HepG2 (cell line): ENCODE results near the gene STUM. TPM values are rescaled to one million over a fixed set of nuclear protein-coding genes. Genes with fewer than 3 reads are reported as not detected.
A peak's percentile ranks its signal among the peaks of the same experiment; 100 is the strongest.

ENCODE experiments used
- ATAC-seq: fragments of 200-7000 bp; cut with Tn5 transposase; 3 replicates; pipeline ENCODE4 v1.9.1; 2020; ENCODE audit warnings: mild to moderate bottlenecking, moderate library complexity
- BruUV-seq: library from RNA; stranded (reverse); fragments of 400-500 nt; replicated peaks from 2 replicates; lab custom pipeline; 2021; lab: Mats Ljungman, UMichigan
- CTCF ChIA-PET: fragments of 300-600 bp; formaldehyde crosslinking; extraction: SDS; loops from one replicate; lab custom pipeline; 2021; ENCODE audit warnings: low total read pairs, inconsistent platforms, low intra/inter-chr PET ratio; lab: Yijun Ruan, JAX
- POLR2A ChIA-PET: fragments of 350-600 bp; sonication (Branson Sonifier 250); formaldehyde crosslinking; loops from one replicate; lab custom pipeline; 2020; ENCODE audit warnings: antibody characterized with exemption, inconsistent platforms; lab: Yijun Ruan, JAX
- DNase-seq: peaks from one replicate; pipeline ENCODE4 v3.0.0-alpha.2; 2015; ENCODE audit warnings: low spot score
- FAIRE-seq: peaks from 3 replicates; lab custom pipeline; 2011; peaks lifted over from hg19 to GRCh38; lab: Jason Lieb, UNC
- H2AFZ ChIP-seq: one replicate; pipeline ENCODE4 v1.6.1; 2011; ENCODE audit warnings: low read length, inconsistent platforms
- H3K27ac ChIP-seq: fragments of 300-600 bp; 3 replicates; pipeline ENCODE4 v1.8.0; 2011; ENCODE audit warnings: mixed run types, mild to moderate bottlenecking, mixed read lengths, low read length, inconsistent platforms; ENCODE audit not compliant: insufficient read depth; ENCODE audit errors: extremely low read length
- H3K27me3 ChIP-seq, 2 experiments: fragments of 200-600 bp in 1 of 2; 2 replicates in 1 of 2; 3 replicates in 1 of 2; pipeline versions ENCODE4 v1.6.0 to v1.8.0; 2011; ENCODE audit warnings: low read length in 2 of 2, mild to moderate bottlenecking in 2 of 2, moderate library complexity in 2 of 2, inconsistent platforms in 1 of 2; ENCODE audit not compliant: insufficient read depth in 2 of 2, control insufficient read depth in 1 of 2
- H3K36me3 ChIP-seq, 2 experiments: fragments of 200-600 bp in 1 of 2; replicated peaks in 1 of 2; 2 replicates in 1 of 2; 3 replicates in 1 of 2; pipeline versions ENCODE4 v1.5.1 to v1.8.0; 2011; ENCODE audit warnings: low read length in 2 of 2, inconsistent platforms in 1 of 2; ENCODE audit not compliant: insufficient read depth in 2 of 2, control insufficient read depth in 1 of 2
- H3K4me1 ChIP-seq: 2 replicates; pipeline ENCODE4 v1.5.1; 2012; ENCODE audit warnings: low read length, inconsistent platforms; ENCODE audit not compliant: insufficient read depth
- H3K4me2 ChIP-seq: 2 replicates; pipeline ENCODE4 v1.6.0; 2011; ENCODE audit warnings: low read depth, low read length, inconsistent platforms
- H3K4me3 ChIP-seq, 3 experiments: fragments of 200-600 bp in 1 of 3; sonication (generic), shearing (Covaris generic) in 1 of 3; replicated peaks in 1 of 3; 2 replicates each; pipeline ENCODE4 v1.5.1; 2011 to 2016; ENCODE audit warnings: low read length in 3 of 3, inconsistent platforms in 2 of 3, low read depth in 2 of 3, mild to moderate bottlenecking in 2 of 3, control low read depth in 1 of 3, mixed read lengths in 1 of 3; ENCODE audit not compliant: insufficient read depth in 1 of 3
- H3K79me2 ChIP-seq: one replicate; pipeline ENCODE4 v1.6.1; 2011; ENCODE audit warnings: low read length, inconsistent platforms; ENCODE audit not compliant: insufficient read depth
- H3K9ac ChIP-seq: 2 replicates; pipeline ENCODE4 v1.6.0; 2011; ENCODE audit warnings: mild to moderate bottlenecking, low read depth, low read length, inconsistent platforms; ENCODE audit not compliant: insufficient read depth
- H3K9me3 ChIP-seq: 2 replicates; pipeline ENCODE4 v1.5.1; 2012; ENCODE audit warnings: mild to moderate bottlenecking, low read length
- H4K20me1 ChIP-seq: 2 replicates; pipeline ENCODE4 v1.6.0; 2011; ENCODE audit warnings: inconsistent platforms, mild to moderate bottlenecking, low read length, moderate library complexity; ENCODE audit not compliant: insufficient read depth
- BATF2 ChIP-seq: sonication (generic); formaldehyde crosslinking; IDR thresholded peaks from 2 replicates; pipeline ENCODE4 v1.8.0; 2022; ENCODE audit warnings: mild to moderate bottlenecking, missing genetic modification reagents, moderate library complexity
- DMTF1 ChIP-seq: sonication (generic); formaldehyde crosslinking; IDR thresholded peaks from 2 replicates; pipeline ENCODE4 v1.4.0; 2020; ENCODE audit warnings: mild to moderate bottlenecking, missing genetic modification reagents
- HDAC1 ChIP-seq: sonication (generic); formaldehyde crosslinking; IDR thresholded peaks from 2 replicates; pipeline ENCODE4 v1.5.1; 2020; ENCODE audit warnings: mild to moderate bottlenecking, missing genetic modification reagents
- MED1 ChIP-seq: sonication (generic); formaldehyde crosslinking; IDR thresholded peaks from 2 replicates; pipeline ENCODE4 v1.4.0; 2020; ENCODE audit warnings: missing genetic modification reagents
- MTF1 ChIP-seq: sonication (generic); formaldehyde crosslinking; IDR thresholded peaks from 2 replicates; pipeline ENCODE4 v1.5.0; 2020; ENCODE audit warnings: missing genetic modification reagents
- NCOA1 ChIP-seq: sonication (generic); formaldehyde crosslinking; IDR thresholded peaks from 2 replicates; pipeline ENCODE4 v1.9.0; 2021; ENCODE audit warnings: missing genetic modification reagents
- NR2C2 ChIP-seq: sonication (generic); formaldehyde crosslinking; IDR thresholded peaks from 2 replicates; pipeline ENCODE4 v1.4.0; 2020; ENCODE audit warnings: missing genetic modification reagents, mild to moderate bottlenecking, moderate library complexity, borderline replicate concordance
- NR2F6 ChIP-seq, 2 experiments: IDR thresholded peaks; 2 replicates each; pipeline ENCODE4 v1.6.1; 2016; ENCODE audit warnings: antibody characterized with exemption in 1 of 2, mild to moderate bottlenecking in 1 of 2
- PRDM15 ChIP-seq: sonication (generic); formaldehyde crosslinking; IDR thresholded peaks from 2 replicates; pipeline ENCODE4 v1.4.0; 2020; ENCODE audit warnings: missing genetic modification reagents
- SIX1 ChIP-seq: sonication (generic); formaldehyde crosslinking; IDR thresholded peaks from 2 replicates; pipeline ENCODE4 v1.4.0; 2020; ENCODE audit warnings: missing genetic modification reagents, borderline replicate concordance
- ZBTB43 ChIP-seq: sonication (generic); formaldehyde crosslinking; conservative IDR thresholded peaks from 2 replicates; pipeline ENCODE4 v1.4.0; 2020; ENCODE audit warnings: missing genetic modification reagents
- ZC3H13 ChIP-seq: sonication (generic); formaldehyde crosslinking; IDR thresholded peaks from 2 replicates; pipeline ENCODE4 v1.8.1; 2023; ENCODE audit warnings: mild to moderate bottlenecking, missing genetic modification reagents, moderate library complexity
- ZNF644 ChIP-seq: IDR thresholded peaks from 2 replicates; pipeline ENCODE4 v1.6.1; 2016; ENCODE audit warnings: low read depth
- ZNF766 ChIP-seq: sonication (generic); formaldehyde crosslinking; IDR thresholded peaks from 2 replicates; pipeline ENCODE4 v1.5.0; 2020; ENCODE audit warnings: missing genetic modification reagents, borderline replicate concordance
- WGBS: methylation state at CpG from one replicate; pipeline ENCODE4 v1.1.6; 2017; ENCODE audit warnings: low lambda C conversion rate; 5-methylcytosine and 5-hydroxymethylcytosine counted together
- in situ Hi-C: cut with HindIII; loops from 2 replicates; pipeline ENCODE4 v1.10.0; 2017; ENCODE audit warnings: low pct_unique_long_range_greater_than_20kb; ENCODE audit not compliant: extremely low pct_ligation_motif_present
- intact Hi-C: fragments of 100-400 bp; cut with micrococcal nuclease; formaldehyde crosslinking; loops from one replicate; pipeline ENCODE4 v1.10.0; 2022; ENCODE audit not compliant: unreplicated experiment
- polyA plus RNA-seq, 8 experiments: library from polyadenylated mRNA; depleted of rRNA in 3 of 8; stranded (reverse) in 7 of 8; unstranded in 1 of 8; fragments of >200 nt; fragmentation: Illumina TruSeq in 4 of 8; extraction: Trizol in 4 of 8; gene quantifications; 2 replicates each; pipeline versions ENCODE4 v1.2.1 to v1.2.3, GENCODE V29; 2011 to 2016; ENCODE audit warnings: low read depth in 4 of 8, missing spikeins in 1 of 8, mixed read lengths in 1 of 8; ENCODE audit not compliant: insufficient read depth in 1 of 8
- total RNA-seq, 5 experiments: library from RNA; depleted of rRNA; stranded (reverse); fragments of >200 nt; fragmentation: Illumina TruSeq; extraction: Trizol; gene quantifications; 2 replicates each; pipeline ENCODE4 v1.2.3, GENCODE V29; 2016; ENCODE audit warnings: low read depth in 1 of 5

The STUM gene
- total and polyA plus RNA-seq, 2 of the 13 experiments (the other 11 are each of a cell fraction or from before 2014, with no cell fraction given), result not detected

GRCh38 chr1:226572325-226572726 is 23.8 kb downstream of the STUM start (continued):
- TF ChIP-seq DMTF1 (CRISPR knock-in tag), result no peak
- TF ChIP-seq, all 625 proteins: peak for 0

- Histone ChIP-seq H3K4me3 (no peak overlapping the region), H3K27me3 (peaks cover 1 to 6% of the 10 kb centered on the region in 2 experiments; a peak in 2 of 5 replicates), H3K4me1 (no peaks in the 10 kb centered on the region)
- BruUV-seq, result no TSS peak
- in situ Hi-C loops, result no loop called here
- TF ChIP-seq PRDM15 (CRISPR knock-in tag) (no peak), BATF2 (CRISPR knock-in tag) (no peak), MTF1 (CRISPR knock-in tag) (no peak), ZNF766 (CRISPR knock-in tag) (no peak), HDAC1 (CRISPR knock-in tag) (no peak), ZBTB43 (CRISPR knock-in tag) (no peak), NCOA1 (no peak), ZNF644 (CRISPR knock-in tag) (no peak), NR2F6 (IDR thresholded peaks at IDR 0.05) (0 out of 2 replicates have a peak, but pooled peaks have one; percentile 32), NR2F6 (CRISPR knock-in tag; IDR thresholded peaks at IDR 0.05) (no peak), NR2C2 (CRISPR knock-in tag) (peak; percentile 44; the same call in 1 of the 2 replicates), SIX1 (CRISPR knock-in tag) (no peak), ZC3H13 (CRISPR knock-in tag) (no peak), MED1 (CRISPR knock-in tag) (no peak)
- TF ChIP-seq, all 625 proteins: peak for 2
- H3K36me3 ChIP-seq, result no peaks in the 10 kb centered on the region
- WGBS, result 5% methylated on average over 2 of the region's 2 CpGs
- POLR2A ChIA-PET, result no interaction called here
- ATAC-seq (no peak), DNase-seq (no peak), FAIRE-seq (no peak)
- no peaks in the 10 kb centered on the region for H4K20me1 ChIP-seq
- no peaks in the 10 kb centered on the region for H3K79me2 ChIP-seq
- no peak overlapping the region for H3K27ac ChIP-seq
- H2AFZ ChIP-seq, result no peak overlapping the region
- H3K9ac ChIP-seq, result no peak overlapping the region
- intact Hi-C loops, result no loop called here
- CTCF ChIA-PET, result no interaction called here
- no peaks in the 10 kb centered on the region for H3K9me3 ChIP-seq
- H3K4me2 ChIP-seq, result no peak overlapping the region
These were observed 25.5 kb downstream of the STUM start for GRCh38 chr1:226574044-226574443.
